NCI-H1436 (cell line): ENCODE measurements around the gene JAKMIP2.
A peak's percentile ranks its signal among the peaks of the same experiment; 100 is the strongest.
"Not testable (repeated sequence)": the region's sequence is repeated elsewhere in the genome, so short reads cannot be mapped to it uniquely, and the experiment has no call there.

Experiments
- DNase-seq: peaks from one replicate; lab custom pipeline; 2025; lab: John Stamatoyannopoulos, UW

Gene JAKMIP2

GRCh38 chr5:147591120-147591519, 191.4 kb downstream of the JAKMIP2 start:
- DNase-seq: no peak

DNA sequence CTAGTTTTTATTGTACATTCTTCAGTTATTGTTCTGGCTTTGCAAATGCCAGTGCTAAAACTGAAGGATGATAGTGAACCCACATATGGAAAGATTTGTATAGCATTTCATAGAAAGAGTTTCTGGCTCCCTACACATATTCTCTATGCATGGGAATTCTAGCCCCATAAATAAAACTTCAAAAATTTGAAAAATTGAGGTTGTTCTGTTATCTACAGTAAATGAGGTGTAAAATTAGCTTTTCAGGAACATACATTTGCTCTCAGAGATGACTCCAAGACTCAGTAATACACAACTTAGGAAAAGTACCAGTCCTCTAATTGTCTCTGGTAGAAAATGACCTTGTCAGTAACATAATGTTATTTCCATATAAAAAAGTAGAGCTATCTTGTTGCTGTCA, 192.4 kb downstream of the JAKMIP2 start:
- no peak for DNase-seq

DNA sequence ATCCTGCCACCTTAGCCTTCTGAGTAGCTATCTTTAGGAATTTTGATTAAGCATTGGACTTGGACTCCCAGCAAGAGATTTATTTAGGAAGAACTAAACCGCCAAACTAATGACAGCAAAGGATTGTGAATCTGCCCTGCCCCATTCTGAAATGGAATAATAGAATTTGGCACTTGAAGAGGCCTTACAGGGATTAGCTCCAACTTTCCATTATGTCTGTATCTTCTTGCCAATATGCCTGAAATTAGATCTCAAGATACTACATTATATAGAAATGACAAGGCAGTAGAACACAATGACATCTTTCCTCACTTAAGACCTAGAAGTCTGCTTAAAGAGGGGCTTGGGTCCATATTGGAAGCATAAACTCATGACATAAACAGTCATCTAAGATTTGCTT, 195.7 kb downstream of the JAKMIP2 start:
- DNase-seq: no peak

DNA sequence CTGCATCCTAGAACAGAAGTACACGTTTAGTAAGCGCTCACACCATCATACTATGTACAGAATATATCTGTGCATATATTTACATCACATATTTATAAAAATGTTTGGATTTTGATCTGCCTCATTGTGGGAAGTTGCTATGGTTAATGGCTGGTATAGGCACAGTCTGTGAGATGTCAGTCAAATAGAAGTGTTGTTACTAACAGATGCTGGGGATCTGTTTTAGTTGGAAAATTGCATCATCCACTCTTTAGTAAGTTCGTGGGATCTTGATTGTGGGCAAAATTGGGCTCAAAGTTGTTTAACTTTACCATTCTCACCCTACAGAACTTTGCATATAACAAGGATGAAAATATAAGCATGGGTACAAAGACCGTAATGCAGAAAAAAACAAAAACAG, 196.3 kb downstream of the JAKMIP2 start:
- DNase-seq: no peak

DNA sequence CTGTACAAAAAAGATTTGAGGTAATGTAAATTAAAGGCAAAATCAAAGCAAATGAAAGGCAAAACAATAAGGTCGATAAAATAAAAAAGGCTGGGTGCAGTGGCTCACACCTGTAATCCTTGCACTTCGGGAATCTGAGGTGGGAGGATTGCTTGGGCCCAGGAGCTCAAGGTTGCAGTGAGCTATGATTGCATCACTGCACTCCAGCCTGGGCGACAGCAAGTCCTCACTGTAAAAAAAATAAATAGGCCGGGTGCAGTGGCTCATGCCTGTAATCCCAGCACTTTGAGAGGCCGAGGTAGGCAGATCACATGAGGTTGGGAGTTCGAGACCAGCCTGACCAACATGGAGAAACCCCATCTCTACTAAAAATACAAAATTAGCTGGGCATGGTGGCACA, 200.3 kb downstream of the JAKMIP2 start:
- not testable (repeated sequence) for DNase-seq

GRCh38 chr5:147580418-147580817, 202.1 kb downstream of the JAKMIP2 start:
- not testable (repeated sequence) for DNase-seq

DNA sequence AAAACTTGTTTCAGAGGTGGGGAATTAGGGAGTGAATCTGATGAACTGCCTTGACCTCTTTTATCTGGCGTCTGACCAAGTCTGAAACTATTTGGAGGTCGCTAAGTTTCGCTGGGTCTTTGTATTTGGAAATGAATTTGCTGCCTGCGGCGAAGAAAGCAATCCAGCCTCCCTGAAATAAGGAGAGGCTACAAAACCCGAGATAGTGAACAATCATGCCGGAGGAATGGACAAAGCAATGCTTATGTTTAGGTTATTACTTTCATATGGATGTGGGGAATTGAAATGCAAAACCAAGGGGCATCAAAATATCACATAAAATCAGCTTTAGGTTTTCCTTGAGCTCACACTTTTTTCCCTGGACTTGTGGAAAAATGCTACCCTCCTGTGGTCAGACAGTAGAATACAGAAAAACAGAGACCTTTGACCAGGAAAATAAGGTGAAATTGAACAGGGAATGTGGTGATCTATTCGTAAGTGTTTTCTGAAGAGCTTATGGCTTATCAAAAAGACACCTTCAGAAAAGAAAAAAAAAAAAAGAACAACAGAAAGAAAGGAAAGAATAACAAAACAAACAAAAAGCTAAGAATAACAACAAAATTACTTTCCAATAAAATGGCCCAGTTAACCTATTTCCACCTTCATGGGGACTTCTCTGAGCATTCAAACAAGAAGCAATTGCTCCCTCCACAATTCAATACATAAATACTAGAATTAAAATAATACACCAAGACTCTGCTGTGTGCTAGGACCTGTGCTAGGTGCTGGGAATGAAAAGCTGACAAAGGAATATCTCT, 204.1 kb downstream of the JAKMIP2 start:
- DNase-seq: peak; percentile 44

GRCh38 chr5:147576646-147577535, 205.6 kb downstream of the JAKMIP2 start:
- no peak for DNase-seq

DNA sequence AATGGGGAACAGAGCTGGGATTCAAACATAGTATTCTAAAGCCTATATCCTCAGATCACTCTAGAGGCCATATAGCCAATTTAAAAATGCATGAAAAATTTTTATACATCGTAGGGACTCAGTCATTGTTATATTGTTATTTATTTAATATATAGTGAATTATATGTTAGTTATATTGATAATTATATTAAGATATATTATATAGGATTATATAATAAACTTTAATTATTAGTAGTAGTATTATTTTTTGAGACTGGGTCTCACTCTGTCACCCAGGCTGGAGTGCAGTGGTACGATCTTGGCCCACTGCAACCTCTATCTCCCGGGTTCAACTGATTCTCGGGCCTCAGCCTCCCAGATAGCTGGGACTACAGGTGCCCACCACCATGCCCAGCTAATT, 206.9 kb downstream of the JAKMIP2 start:
- DNase-seq: no peak

GRCh38 chr5:147573211-147573610, 209.3 kb downstream of the JAKMIP2 start:
- no peak for DNase-seq

DNA sequence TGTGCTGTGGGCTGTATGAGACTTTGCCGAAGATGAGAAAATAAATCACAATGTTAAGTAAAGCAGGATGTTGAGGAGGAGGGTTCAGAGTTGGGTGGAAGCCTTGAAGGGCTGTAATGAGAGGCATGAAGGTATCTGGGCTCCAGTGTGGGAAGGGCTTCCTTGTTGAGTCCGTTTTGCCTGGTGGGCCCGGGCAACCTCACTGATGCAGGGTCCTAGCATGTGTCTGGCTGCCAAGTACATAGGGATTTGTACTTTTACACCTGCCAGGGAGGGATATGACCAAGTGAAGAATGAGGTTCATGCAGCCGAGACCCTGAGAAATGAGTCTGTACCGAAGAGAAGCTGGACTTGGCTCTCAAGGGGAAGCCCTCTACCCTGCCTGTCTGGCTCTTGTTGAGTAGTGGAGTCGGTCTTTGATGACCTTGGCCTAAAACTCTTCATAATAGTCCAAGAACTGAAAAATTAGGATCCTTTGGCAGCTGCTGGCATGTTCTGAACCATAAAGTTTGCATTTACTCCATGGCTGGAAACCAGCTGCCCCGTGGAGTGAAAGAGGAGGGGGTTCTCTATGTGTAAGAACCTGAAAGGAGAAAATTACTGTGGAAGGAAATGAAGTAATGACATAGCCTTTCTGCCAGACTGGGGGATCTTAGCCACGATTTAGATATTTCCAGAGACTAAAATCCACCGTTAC, 213.7 kb downstream of the JAKMIP2 start:
- no peak for DNase-seq

- DNase-seq: no peak
Observed at GRCh38 chr5:147567917-147568598, 214.5 kb downstream of the JAKMIP2 start.

DNA sequence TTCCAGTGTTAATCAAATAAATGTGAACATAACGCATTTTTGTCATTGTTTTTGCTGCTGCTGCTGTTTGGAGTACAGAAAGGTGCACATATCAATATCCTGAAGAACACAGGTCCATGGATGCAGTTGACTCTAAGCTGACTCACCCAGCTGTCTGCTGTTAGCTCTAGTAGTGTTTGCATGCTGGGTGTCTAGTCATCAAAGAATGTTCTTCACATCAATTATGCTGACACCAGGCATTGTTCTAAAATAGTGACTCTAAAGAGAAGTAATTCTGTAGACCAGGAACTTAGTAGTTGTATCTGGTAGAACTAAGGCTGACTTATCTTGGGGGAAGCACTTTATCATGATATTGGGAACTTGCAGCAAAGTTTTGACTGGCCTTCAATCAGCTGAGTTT, 217.0 kb downstream of the JAKMIP2 start:
- DNase-seq: no peak

DNA sequence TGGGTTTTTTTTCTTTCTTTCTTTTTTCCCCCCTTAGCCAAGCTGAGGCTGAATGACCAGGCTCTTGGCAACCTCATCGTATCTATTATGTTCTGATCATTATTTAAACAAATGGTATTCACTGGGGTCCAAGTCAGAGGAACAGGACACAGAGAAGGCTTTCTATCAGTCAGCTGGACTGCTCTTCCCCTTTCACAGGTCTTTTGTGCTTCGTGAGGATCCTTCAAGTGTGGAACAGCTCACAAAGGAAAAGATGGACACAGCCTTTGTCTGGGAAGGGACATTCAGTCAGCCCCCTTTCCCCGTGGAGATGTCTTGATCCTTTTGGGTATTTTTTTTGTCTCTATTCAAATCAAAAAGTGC, 218.4 kb downstream of the JAKMIP2 start:
- no peak for DNase-seq

GRCh38 chr5:147563466-147564123, 218.9 kb downstream of the JAKMIP2 start:
- DNase-seq: no peak

DNA sequence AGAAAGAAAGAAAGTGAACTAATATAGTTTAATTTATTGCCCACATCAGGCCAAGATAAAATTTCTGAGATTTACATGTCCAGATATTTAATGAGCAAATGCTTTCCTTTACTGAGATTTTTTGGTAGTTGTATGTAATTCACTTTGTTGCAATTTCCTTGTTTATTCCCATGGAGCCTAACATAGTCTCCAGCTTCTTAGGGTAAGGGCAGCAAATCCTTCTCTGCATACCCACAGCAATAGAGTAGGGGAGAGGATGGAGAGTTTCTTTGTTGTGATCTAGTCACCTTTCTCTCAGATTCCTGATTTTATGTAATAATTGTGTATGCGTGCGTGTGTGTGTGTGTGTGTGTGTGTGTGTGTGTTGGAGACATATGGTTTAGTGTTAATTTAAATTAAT, 221.1 kb downstream of the JAKMIP2 start:
- DNase-seq: no peak

GRCh38 chr5:147560718-147561331, 221.7 kb downstream of the JAKMIP2 start:
- DNase-seq: no peak

DNA sequence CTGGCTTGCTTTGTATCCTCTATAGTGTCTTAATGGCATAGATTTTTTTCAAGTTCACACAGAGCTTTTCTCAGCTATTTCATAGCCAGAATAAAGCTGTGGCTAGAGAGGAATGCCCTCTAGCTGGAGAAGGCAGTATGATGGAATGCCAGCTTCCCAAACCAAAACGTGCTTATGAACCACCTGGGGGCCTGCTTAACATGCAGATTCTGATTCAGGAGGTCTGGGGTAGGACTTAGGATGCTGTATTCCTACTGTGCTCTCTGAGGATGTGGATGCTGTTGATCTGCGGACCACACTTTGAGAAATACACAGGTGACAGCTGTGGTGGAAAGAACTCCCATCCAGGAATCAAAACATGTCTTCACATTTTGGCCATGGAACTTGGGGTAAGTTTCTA, 222.8 kb downstream of the JAKMIP2 start:
- DNase-seq: no peak

DNA sequence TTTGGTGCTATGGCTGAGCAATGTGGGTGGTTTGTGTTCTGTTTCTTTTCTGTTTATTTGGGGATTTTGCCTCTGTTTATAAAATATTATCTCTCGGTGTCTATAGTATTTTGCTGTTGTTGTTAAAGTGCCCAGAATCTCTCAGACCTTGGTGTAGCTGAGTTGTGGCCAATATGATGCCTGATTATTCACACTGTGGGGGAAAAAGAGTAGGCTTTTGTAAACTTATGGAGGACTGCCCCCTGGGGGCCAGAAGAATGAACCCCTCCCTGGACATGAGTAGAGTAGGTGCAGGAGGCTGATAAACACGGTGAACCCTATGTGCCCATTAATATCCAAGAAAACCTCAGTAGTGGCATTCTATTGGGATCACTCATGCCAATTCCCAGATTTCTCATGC, 223.7 kb downstream of the JAKMIP2 start:
- peak; percentile 82 for DNase-seq

GRCh38 chr5:147557876-147558745, 224.4 kb downstream of the JAKMIP2 start:
- no peak for DNase-seq
